Body of pancreas (tissue), 4 donors: ENCODE results near the gene ADAMTSL2. TPM values are rescaled to one million over a fixed set of nuclear protein-coding genes. Genes with fewer than 3 reads are reported as not detected.

Source experiments
- ATAC-seq: fragments of 150-250 bp; one replicate; pipeline ENCODE4 v1.9.1; 2016
- DNase-seq, 4 donors: peaks; one replicate each; pipeline ENCODE4 v3.0.0-alpha.2; 2019
- H3K27ac ChIP-seq, 4 donors: fragments of 200-600 bp; sonication (generic); 1 replicate in 3 of 4; 2 replicates in 1 of 4; pipeline versions ENCODE4 v1.5.1 to v1.6.1; 2016 to 2019; ENCODE audit warnings: mild to moderate bottlenecking in 1 of 4, mixed read lengths in 1 of 4, moderate library complexity in 1 of 4
- H3K27me3 ChIP-seq, 2 donors: fragments of 200-600 bp; sonication (generic); one replicate each; pipeline ENCODE4 v1.6.0; 2016; ENCODE audit warnings: mild to moderate bottlenecking in 1 of 2
- H3K36me3 ChIP-seq, 2 donors: fragments of 200-600 bp; sonication (generic); replicated peaks in 1 of 2; 2 replicates each; pipeline ENCODE4 v1.5.1; 2016; ENCODE audit warnings: low read depth in 2 of 2; ENCODE audit not compliant: insufficient read depth in 1 of 2
- H3K4me1 ChIP-seq: fragments of 200-600 bp; sonication (generic); one replicate; pipeline ENCODE4 v1.6.0; 2016
- H3K4me3 ChIP-seq, 2 donors: fragments of 200-600 bp; sonication (generic); 1 replicate in 1 of 2; 2 replicates in 1 of 2; pipeline ENCODE4 v1.5.1; 2016 to 2019
- H3K9me3 ChIP-seq, 3 donors: fragments of 200-600 bp; sonication (generic); 1 replicate in 2 of 3; 2 replicates in 1 of 3; pipeline ENCODE4 v1.5.1; 2016
- POLR2A ChIP-seq, 3 donors: fragments of 450-650 bp; IDR thresholded peaks; one replicate each; pipeline ENCODE4 v1.6.1; 2016; ENCODE audit warnings: antibody characterized with exemption in 3 of 3, mild to moderate bottlenecking in 2 of 3
- WGBS, 2 donors: methylation state at CpG; one replicate each; pipeline ENCODE4 v1.1.5; 2017; 5-methylcytosine and 5-hydroxymethylcytosine counted together
- intact Hi-C: fragments of 100-400 bp; cut with DNase I; formaldehyde crosslinking; loops from one replicate; pipeline ENCODE4 v1.15.1; 2023
- total RNA-seq, 2 donors: library from RNA; depleted of rRNA; stranded (reverse); fragments of >200 nt; gene quantifications; one replicate each; pipeline ENCODE4 v1.1.0, GENCODE V29; 2016
- TF ChIP-seq, protein P1 (sequence below), 7 experiments: fragments of 450-650 bp in 4 of 7; fragments of 200-600 bp in 3 of 7; sonication (generic) in 3 of 7; IDR thresholded peaks; one replicate each; pipeline ENCODE4 v1.5.1; 2016 to 2019; ENCODE audit warnings: antibody characterized with exemption in 7 of 7

The ADAMTSL2 gene
- total RNA-seq, 2 donors from 2014 or later, result 4.2 to 21.8 TPM

GRCh38 chr9:133579601-133580418 lies 45.3 kb downstream of the ADAMTSL2 start:
- no peak overlapping the region for H3K27ac ChIP-seq

DNA sequence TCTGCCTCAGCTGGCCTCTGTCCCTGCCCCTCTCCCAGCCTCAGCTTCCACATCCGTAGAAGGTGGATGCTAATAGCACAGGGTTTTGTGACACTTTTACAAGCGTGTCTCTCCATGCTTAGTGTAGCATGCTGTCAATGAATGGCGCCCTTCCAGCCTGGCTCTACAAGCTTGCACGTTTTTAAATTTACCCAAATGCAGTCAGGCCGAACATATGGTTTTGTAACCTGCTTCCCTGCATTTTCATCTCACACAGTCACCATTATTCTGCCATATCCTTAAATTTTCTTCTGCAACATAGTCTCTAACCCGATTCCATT lies 45.9 kb downstream of the ADAMTSL2 start:
- H3K4me3 ChIP-seq, result no peak overlapping the region
- H3K4me1 ChIP-seq, result no peaks in the 10 kb centered on the region
- no peaks in the 10 kb centered on the region for H3K9me3 ChIP-seq
- TF ChIP-seq, protein P1, sequence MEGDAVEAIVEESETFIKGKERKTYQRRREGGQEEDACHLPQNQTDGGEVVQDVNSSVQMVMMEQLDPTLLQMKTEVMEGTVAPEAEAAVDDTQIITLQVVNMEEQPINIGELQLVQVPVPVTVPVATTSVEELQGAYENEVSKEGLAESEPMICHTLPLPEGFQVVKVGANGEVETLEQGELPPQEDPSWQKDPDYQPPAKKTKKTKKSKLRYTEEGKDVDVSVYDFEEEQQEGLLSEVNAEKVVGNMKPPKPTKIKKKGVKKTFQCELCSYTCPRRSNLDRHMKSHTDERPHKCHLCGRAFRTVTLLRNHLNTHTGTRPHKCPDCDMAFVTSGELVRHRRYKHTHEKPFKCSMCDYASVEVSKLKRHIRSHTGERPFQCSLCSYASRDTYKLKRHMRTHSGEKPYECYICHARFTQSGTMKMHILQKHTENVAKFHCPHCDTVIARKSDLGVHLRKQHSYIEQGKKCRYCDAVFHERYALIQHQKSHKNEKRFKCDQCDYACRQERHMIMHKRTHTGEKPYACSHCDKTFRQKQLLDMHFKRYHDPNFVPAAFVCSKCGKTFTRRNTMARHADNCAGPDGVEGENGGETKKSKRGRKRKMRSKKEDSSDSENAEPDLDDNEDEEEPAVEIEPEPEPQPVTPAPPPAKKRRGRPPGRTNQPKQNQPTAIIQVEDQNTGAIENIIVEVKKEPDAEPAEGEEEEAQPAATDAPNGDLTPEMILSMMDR (IDR thresholded peaks at IDR 0.05), result no peak
- TF ChIP-seq POLR2A (IDR thresholded peaks at IDR 0.05), result no peak
- WGBS, 2 donors, result 56 to 65% methylated on average over 6 of the region's 6 CpGs
- intact Hi-C loops, result no loop called here
- DNase-seq, result no peak
- H3K27me3 ChIP-seq, result peaks cover 0 to 2% of the 10 kb centered on the region in 2 donors
- no peak for ATAC-seq
- no peak overlapping the region for H3K27ac ChIP-seq
- no peaks in the 10 kb centered on the region for H3K36me3 ChIP-seq

More at GRCh38 chr9:133579601-133580418, 45.3 kb downstream of the ADAMTSL2 start:
- DNase-seq, result no peak
- no peak for ATAC-seq
- H3K4me3 ChIP-seq, result no peak overlapping the region
- H3K27me3 ChIP-seq, result no peaks in the 10 kb centered on the region
- no peaks in the 10 kb centered on the region for H3K4me1 ChIP-seq
- intact Hi-C loops, result no loop called here
- WGBS, 2 donors, result 62 to 70% methylated on average over 16 to 31 of the region's 31 CpGs
- no peaks in the 10 kb centered on the region for H3K36me3 ChIP-seq
- no peak for TF ChIP-seq POLR2A (IDR thresholded peaks at IDR 0.05)
- TF ChIP-seq, protein P1 (IDR thresholded peaks at IDR 0.05), result no peak
- H3K9me3 ChIP-seq, result no peaks in the 10 kb centered on the region

DNA sequence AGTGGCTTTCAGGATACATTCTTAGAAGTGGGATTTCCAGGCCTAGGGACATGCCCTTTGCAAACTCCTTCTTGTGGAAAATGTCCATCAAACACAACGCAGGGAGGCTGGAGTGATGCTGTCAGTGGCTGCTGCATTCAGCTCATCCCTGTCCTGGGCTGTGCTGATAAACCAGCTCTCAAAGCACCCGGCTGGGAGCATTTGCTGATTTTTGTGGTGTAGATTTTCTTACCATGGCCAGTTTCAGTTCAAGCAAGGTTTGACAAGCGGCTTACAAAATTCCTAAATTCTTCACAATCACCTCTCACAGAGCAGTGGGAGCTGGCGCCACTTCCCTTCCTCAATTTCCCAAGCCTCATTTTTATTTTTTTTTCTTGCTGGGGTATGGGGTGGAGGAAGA lies 46.5 kb downstream of the ADAMTSL2 start:
- ATAC-seq, result no peak
- no peaks in the 10 kb centered on the region for H3K4me1 ChIP-seq
- no peak overlapping the region for H3K4me3 ChIP-seq
- no peak for DNase-seq
- WGBS, 2 donors, result 62 to 65% methylated on average over 4 of the region's 4 CpGs
- intact Hi-C loops, result no loop called here
- peaks cover 0 to 8% of the 10 kb centered on the region in 2 donors for H3K27me3 ChIP-seq
- no peaks in the 10 kb centered on the region for H3K36me3 ChIP-seq
- H3K9me3 ChIP-seq, result no peaks in the 10 kb centered on the region
- TF ChIP-seq POLR2A (IDR thresholded peaks at IDR 0.05), result no peak
- TF ChIP-seq, protein P1 (IDR thresholded peaks at IDR 0.05), result no peak
- H3K27ac ChIP-seq, result no peak overlapping the region

- DNase-seq (peak in 1 of 4 donors; percentile 20), ATAC-seq (peak; percentile 24)
- H3K4me1 ChIP-seq, result no peaks in the 10 kb centered on the region
- TF ChIP-seq, protein P1 (IDR thresholded peaks at IDR 0.05), result no peak
- no peak for TF ChIP-seq POLR2A (IDR thresholded peaks at IDR 0.05)
- H3K4me3 ChIP-seq, result no peak overlapping the region
- H3K36me3 ChIP-seq, result no peaks in the 10 kb centered on the region
- no peak overlapping the region for H3K27ac ChIP-seq
- peaks cover 0 to 12% of the 10 kb centered on the region in 2 donors for H3K27me3 ChIP-seq
- intact Hi-C loops, result no loop called here
- H3K9me3 ChIP-seq, result no peaks in the 10 kb centered on the region
- 65 to 73% methylated on average over 18 to 19 of the region's 19 CpGs for WGBS, 2 donors
These were observed 47.2 kb downstream of the ADAMTSL2 start for GRCh38 chr9:133581513-133582343.
